ENCODE data around the gene TRIM33.
A peak's percentile ranks its signal among the peaks of the same experiment; 100 is the strongest.
"Not testable (repeated sequence)": the region's sequence is repeated elsewhere in the genome, so short reads cannot be mapped to it uniquely, and the experiment has no call there.

Gene TRIM33

DNA sequence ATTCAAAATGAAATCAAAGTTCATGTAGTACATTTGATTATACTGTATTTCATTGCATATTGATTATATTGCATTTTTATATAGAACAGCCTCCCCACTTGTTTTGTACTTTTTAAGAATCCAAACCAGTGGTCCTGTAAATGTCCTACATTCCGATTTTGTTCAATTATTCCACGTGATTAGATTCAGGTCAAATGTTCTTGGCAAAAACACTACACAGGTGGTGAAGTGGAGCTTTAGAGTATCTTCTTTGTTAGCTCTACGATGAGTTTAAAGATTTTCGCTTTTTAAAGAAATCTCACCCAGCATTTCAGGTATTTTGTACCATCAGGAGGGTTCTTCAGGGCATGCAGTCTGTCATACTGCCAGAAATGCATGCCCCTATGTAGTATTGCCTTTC is 120.6 kb downstream of the TRIM33 start:
- no peak for DNase-seq

DNA sequence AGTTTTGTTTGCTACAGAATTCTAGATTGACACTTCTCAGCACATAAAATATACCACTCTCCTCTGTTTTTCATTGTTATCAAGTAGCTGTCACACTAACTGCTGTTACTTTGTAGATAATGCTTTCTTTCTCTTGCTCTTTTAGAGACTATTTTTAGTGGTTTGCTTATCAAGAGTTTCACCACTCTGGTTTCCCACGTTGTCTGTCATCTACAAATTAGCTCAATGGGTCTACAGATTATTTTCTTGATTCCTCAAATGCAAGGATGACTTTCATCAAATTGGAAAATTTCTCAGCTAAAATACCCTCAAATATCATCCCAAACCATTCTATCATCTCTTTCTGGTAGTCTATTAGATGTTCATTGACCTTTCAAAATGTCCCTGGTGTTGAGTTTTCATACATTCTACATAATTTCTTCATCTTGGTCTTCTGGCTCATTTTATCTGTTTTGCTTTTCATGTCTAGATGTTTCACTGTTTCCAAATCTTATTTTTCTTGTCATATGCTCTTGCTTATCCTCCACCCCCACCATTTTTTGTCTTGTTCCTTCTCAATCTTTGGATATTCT is 122.5 kb downstream of the TRIM33 start:
- DNase-seq, result no peak

DNA sequence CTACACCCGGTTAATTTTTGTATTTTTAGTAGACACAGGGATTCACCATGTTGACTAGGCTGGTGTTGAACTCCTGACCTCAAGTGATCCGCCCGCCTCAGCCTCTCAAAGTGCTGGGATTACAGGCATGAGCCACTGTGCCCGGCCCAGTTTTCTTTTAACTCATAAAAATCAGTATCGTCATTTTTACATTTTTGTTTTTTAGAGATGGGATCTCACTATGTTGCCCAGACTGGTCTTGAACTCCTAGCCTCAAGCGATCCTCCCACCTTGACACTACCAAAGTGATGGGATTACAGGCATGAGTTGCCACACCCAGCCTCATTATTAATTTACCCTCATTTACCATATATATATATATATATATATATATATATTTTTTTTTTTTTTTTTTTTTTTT is 123.4 kb downstream of the TRIM33 start:
- DNase-seq, result not testable (repeated sequence)

DNA sequence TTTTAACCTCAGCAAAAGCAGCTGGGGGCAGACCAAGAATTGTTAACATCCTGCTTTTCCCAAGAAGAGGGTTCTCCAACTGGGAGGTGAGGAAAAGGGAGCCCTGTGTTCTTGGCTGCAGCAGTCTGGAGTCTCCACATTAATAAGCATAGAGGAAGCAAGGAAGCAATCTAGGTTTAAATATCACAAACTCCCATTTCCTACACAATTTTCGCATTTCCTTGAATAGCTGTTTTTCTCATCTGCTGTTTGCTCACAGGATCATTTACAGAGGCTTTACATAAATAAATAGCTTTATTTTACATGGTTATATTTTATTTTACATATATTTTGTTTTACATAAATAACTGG is 124.0 kb downstream of the TRIM33 start:
- no peak for DNase-seq

DNA sequence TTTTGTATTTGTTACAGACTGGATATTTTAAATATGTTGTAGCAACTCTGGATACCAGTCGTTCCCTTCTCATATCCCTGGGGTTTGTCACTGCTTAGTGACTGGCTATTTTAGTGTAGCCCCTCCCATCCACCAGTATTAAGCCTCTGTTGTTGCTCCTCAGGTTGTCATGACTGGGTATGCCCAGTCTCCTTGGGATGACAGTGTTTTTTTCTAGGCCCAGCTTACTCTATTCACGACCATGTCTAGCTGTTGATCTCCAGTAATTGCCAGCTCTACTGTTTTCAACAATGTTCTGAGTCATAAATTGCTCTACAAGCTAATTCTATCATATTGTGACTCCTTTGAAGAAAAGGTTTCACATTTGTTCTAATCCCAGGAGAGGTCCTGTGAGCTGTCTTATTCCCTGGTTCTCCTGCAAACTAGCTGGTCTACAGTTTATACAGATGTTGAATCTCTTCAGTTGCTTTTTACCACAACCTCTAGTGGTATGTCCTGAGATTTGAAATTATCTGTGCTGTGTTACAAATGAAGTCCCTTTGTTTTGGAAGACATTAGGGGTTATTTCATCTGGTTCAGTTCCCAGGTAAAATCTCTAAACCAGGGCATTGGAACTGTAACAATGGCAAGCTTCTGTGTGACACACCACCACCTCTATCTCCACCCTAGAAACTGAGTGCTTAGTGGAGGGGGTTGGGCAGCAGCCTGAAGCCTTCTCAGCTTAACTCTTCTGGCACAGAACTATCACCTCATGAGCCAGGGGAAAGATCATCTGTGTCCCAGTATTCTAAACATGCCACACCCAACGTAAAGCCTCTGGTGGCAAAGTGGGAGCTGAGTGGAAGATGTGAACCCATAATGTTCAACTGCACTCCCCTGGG is 124.6 kb downstream of the TRIM33 start:
- no peak for DNase-seq

DNA sequence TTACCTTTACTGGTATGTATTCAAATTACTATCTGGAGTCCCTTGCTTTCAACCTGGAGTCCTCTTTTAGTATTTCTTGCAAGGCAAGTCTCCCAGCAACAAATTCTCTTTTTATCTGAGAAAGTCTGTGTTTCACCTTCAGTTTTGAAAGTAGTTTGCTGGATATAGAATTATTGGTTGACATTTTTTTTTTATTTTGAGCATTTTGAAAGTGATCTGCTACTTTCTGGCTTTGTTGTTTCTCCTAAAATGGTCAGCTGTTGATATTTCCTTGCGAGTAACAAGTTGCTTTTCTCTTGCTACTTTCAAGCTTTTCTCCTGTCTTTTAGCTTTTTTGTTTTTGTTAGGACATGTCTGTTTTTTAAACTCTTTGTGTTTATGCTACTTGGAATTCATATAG is 126.1 kb downstream of the TRIM33 start:
- no peak for DNase-seq

DNA sequence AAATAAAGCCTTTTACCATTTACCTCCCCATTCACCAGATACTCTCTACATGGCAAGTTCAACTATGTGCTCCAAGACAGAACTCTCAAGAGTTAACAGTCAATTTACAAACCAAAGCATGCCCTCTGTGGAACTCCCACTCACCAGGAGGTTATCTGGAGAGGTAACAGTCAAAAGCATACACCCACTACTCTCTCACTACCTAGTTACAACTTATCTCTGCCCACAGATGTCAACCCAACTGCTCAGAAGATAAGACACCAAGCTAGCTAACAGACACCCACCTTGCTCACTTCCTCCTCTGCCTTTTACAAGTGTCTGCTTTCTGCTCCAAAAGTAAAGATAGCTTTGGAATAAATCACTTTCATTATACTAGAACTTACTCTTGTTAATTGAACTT is 131.0 kb downstream of the TRIM33 start:
- no peak for DNase-seq

DNA sequence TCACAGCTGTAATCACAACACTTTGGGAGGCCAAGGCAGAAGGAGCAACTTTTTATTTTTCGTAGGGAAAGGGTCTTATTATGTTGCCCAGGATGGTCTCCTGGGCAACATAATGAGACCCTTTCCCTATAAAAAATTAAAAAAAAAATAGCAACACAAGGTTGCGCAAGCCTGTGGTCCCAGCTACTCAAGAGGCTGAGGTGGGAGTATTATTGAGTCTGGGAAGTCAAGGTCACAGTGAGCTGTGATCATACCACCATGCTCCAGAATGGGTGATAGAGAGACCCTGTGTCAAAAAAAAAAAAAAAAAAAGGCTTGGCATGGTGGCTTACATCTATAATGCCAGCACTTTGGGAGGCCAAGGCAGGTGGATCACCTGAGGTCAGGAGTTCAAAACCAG is 131.6 kb downstream of the TRIM33 start:
- no peak for DNase-seq

DNA sequence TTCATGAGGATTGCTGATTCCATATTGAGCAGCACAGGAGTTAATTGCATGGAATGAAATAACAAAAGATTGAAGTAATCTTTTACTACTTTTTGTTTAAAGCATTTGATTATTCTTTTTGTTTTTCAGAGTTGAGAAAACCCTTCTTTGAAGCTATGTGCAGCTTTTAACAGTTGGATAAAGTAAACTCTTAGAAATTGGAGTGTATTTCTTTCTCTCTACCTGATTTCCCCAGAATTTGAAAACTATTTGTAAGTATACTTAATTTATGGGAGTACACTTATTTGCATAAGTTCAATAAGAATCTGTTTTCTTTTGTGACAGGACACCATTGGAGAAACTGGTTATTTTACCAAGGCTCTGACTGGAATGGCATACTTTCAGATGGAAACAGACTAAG is 133.6 kb downstream of the TRIM33 start:
- no peak for DNase-seq

DNA sequence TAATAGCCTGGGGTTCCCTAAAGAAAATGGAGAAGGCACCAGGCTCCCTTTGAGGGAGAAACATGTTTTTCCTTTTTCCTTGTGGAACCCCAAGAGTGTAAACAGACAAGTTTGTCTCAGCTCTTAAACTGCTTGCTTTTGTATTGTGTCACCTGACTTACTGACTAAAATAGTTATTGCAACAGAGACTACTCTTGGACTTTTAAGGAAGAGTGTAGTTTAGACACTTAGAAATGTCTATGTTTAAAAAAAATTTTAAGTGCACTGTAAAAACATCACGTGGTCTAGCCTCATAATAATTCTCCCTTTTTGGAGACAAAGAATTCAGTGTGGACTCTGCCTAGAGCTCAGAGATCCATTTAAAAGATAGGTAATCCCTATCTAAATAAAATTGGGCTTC is 141.1 kb downstream of the TRIM33 start:
- DNase-seq, result no peak

DNA sequence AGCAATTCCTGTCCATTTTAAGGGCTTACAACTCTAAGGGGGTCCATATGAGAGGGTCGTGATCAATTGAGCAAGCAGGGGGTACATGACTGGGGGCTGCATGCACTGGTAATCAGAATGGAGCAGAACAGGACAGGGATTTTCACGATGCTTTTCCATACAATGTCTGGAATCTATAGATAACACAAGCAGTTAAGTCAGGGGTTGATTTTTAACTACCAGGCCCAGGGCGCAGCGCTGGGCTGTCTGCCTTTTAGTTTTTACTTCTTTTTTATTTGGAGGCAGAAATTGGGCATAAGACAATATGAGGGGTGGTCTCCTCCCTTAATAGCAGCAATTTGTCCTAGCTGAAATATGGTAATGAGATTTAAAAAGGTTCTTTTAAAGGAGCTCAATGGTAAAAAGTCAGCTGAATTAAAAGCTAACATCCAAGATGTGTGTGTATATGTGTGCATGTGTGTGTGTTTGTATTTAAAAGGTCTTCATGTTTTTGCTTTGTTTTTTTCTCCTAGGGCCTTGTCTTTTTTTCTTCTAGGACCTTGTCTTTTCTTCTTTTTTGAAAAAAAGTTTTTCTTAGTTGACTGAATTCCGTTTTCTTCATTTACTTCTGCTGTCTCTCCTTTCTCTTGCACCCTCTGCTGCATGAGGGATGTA is 141.6 kb downstream of the TRIM33 start:
- not testable (repeated sequence) for DNase-seq

DNA sequence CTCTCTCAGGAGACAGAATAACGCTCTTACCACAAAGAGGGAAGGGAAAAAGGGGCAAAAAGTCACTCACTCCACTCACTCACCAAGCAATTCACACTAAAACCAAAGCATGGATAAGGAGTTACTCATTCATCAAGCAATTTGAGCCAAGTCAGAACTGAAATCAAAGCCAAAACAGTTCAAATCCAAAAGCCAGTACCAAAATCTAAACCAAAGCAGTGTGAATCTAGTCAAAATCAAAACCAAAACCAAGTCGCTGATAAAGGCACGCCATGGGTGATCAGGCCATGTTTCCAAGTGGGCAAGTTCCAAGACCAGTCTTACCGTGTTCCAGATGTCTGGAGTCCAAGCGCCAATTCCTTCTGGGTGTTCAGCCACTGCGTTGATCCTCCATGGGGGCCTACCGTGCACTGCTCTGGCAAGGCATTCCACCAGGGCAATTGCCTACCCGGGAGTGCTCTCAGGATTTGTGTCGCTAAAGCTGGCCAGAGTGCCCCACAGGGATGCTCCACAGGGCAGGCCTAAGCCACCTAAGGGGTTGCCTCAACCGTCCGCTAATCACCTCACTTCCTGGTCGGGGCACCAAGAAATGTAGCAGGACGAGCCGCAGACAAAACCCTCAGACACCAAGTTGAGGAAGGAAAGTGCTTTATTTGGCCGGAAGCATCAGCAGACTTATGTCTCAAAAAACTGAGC is 142.3 kb downstream of the TRIM33 start:
- DNase-seq, result no peak

DNA sequence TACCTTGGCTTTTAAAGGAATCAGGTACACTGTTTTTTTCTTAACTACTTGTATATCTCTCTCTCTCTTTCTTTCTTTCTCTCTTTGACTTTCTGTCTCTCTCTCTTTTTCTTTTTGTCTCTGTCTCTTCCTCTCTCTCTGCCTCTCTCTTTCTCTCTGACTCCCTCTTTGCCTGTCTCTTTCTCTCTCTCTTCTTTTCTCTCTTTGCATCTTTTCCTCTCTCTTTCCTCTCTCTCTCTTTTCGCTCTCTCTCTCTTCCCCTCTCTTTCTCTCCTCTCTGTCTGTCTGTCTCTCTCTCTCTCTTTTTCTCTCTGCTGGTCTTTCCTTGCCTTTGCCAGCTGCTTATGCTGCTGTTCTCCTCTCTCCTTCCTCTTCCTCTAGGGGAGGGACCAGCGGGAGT is 143.2 kb downstream of the TRIM33 start:
- no peak for DNase-seq

DNA sequence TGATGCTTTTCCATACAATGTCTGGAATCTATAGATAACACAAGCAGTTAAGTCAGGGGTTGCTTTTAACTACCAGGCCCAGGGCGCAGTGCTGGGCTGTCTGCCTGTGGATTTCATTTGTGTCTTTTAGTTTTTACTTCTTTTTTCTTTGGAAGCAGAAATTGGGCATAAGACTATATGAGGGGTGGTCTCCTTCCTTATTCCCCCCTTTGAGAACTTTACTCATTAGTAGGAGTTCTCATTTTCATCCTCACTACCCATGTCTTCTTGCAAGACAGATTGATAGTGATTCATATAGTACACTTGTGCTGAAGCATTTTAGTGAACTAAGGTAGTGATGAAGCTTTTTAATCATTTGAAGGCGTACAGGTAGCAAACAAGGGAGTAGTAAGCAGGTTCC is 147.8 kb downstream of the TRIM33 start:
- not testable (repeated sequence) for DNase-seq

DNA sequence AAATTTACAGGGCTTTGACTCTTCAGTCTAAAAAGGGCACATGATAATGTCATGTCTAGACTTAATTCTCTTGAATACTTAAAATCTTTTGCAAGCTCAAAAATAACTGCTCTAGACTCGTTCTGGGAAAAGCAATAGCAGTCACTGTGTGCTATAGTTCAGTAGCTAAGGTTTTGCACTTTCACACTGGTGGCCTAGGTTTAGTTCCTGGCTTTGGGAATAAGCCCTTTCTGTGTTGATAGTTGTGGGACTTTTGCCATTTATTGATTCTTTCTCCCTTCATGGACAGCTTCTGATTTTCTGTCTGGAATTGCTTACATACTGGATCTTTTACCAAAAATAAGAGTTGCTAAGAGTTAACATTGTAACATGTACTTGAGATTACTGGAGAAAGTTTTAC is 151.2 kb downstream of the TRIM33 start:
- no peak for DNase-seq

DNA sequence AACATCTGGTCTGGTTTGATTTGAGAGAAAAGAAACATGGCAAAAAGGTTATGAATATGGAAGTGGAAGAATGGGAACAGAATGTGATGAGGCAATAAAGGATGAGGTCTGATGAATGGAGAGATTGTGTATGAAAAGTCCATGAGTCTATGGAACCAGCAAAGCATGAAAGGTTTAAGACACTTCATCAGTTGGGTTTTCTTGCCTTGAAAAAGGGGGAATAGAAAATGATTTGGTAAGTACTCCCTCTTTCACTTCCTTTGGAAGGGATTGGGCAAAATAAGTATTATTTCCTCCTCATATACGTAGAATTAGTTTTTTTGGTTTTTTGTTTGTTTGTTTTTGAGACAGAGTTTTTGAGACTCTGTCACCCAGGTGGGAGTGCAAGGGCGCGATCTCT is 155.8 kb downstream of the TRIM33 start:
- DNase-seq, result no peak

DNA sequence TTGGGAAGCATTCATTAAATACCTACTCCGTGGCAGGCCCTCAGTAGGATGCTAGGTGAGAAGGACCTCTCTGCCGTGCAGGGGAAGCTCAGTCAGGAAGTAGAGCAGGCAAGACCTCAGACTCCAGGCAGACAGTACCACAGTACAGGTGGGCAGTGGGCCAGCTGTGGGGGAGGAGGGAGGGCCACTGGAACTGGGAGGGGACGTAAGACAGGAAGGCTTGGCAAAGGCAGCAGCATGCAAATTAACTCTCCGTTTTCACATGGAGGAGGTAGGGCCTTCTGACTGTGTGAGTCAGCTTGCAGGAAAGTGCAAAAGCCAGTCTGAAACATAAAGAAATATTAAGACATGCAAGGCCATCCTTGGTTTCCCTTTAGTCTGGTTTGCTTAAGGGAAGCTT is 157.7 kb downstream of the TRIM33 start:
- peak; percentile 29 for DNase-seq

DNA sequence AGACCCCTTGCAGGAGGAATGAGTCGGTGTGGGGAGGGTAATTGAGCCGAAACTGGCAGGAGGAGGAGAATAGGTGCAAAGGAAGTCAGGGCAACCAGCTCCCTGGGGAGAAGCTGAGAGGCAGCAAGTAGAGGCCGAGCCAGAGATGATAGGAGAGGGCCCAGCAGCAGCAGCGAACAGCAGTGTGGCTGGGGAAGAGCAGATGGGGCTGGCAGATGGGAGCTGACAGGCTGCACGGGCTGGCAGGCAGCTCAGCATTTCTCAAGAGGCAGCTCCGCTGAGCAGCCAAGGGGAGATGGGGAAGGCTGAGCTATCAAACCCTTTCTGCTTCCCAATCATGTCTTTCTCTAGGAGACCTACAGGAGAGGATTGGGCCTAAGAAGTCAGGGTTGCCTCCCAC is 158.2 kb downstream of the TRIM33 start:
- DNase-seq, result peak; percentile 12

DNA sequence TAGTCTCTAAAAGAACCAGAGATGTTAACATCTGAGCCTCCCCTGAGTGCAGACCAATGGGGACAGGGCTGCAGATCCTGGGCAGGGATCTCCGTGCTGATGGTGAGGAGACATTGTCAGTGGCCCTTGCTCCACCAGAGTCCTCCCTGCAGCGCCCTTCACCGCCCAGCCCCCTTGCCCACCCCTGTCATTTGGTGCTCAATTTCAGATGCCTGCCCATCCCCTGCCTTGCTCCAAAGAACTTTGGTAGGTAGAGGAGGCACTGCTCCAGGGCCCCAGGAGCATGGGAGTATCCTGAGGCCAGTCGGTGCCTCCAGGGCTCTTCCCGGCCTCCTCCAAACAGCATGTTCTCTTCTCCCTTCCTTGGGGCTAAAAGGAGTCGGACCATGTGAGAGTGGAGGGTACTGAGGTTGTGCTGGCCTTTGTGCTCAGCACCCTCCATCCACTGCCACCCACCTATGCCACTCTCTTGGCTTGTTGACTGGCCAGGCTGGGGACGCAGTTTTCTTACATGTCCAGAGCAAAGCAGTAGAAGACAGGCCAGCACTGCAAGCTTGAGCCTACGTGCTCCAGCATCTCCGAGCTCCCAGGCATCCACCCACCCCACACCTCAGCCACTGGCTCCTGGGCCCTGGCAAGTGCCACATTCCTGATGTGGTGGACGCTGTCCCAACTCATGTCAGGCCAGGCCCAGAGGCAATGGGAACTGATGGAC is 160.1 kb downstream of the TRIM33 start:
- DNase-seq, result no peak

DNA sequence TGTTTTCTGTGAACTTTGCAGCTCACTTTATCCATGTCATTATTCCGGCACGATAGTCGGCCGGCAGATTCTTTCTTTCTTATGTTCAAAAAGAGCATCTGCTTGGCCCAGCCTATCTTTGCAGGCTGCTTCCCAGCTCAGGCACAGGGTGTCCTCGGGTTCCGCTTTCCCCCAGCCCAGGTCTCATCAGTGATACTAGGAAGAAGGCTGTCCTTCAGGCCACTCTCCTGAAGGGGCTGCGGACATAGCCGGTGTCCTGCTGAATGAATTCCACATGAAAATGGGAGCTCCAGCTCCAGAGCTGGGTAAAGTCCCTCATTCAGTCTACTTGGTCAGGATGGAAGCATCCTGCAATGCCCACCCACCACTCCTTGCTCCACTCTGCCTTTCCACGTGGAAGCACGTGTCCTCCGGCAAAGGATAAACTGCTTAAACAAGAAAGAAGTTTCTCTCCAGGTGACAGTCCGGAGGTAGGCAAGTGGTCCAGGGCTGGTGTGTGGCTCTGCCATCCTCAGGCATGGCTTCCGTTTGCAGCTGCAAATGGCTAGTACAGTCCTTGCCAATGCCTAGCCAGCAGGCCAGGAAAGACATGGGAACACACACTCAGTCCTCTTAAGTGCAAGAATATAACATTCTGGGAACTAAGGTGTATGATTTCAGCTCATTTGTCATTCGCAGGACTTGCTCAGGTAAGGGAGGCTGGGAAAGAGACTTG is 161.0 kb downstream of the TRIM33 start:
- no peak for DNase-seq

DNA sequence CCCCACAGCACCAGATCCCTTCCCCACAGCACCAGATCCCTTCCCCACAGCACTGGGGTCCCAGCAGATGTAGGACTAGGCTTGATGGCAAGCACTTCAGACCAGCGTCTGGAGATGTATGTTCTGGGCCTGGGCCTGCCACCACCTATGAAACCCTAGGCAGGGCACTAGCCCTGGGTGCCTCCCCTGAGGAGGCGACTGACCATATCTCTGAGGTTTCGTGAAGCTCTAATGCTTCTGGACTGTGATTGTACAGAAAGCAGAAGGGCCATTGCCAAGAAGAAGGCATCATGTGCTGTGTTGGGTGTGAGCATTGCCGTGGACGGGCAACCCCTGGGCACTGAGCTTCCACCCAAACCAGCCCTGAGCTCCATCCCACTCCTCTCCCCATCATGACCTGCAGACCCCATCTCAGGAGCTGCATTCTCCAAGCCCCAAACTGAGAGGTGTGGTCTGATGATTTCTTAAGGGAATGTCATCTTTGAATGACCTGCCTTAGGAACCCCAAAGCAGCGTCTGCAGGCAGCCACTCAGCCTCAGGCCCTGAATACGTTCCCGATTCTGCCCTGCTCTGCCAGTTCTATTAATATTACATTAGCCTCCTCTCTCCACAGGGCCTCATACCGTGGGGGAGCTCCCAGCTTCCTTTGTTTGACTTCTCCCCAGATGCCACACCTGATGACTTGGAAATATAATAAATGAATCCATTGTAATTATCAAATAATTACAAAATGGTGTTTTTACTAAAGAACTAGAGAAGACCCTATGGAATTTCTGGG is 163.4 kb downstream of the TRIM33 start:
- no peak for DNase-seq
